ENCODE measurements around the gene IL22RA2. TPM values are rescaled to one million over a fixed set of nuclear protein-coding genes. Genes with fewer than 3 reads are reported as not detected.
A peak's percentile ranks its signal among the peaks of the same experiment; 100 is the strongest.
"Not testable (repeated sequence)": the region's sequence is repeated elsewhere in the genome, so short reads cannot be mapped to it uniquely, and the experiment has no call there.

IL22RA2 gene
- total RNA-seq, 1 experiment from 2014 or later, result not detected

DNA sequence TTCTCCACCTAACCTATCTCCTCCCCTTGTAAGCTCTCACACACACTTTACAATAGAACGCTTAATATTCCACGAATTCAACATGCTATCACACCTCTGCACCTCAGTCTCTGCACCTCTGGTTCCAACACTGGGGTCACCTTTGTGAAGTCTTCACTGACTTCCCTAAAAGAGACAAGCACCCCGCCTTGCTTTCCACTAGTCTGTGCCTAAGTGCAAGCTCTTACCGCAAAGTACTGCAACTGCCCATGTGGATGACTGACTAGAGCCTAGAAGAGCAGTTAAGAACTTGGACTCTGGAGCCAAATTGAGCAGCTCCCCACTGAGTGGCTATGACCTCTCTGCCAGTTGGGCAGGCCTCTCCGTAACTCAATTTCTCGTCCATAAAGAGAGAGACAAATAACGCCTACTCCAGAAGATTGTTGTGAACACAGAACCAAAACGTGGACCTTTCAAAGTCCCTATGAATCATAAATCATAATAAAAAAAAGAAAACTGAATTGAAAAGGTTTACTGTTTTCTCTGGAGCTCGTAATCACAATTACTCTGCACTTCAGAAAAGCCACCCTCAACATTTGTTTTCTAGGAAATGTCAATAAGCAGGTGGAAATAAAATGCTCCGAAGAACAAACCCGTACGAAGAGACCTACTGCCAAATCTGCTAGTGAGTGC is 44.5 kb upstream of the IL22RA2 start:
- intact Hi-C loops (cut with micrococcal nuclease; ENCODE audit: unreplicated experiment), result loop anchor here (1.0 kb wide), 1 partner anchor 96 kb away; no protein-coding TSS in a partner anchor
- Mint-ChIP-seq H3K9me3 (ENCODE audit: unreplicated experiment) (no peaks in the 10 kb centered on the region), H3K4me3 (ENCODE audit: unreplicated experiment) (peak overlapping the region; percentile 99), H3K27ac (ENCODE audit: unreplicated experiment) (peak overlapping the region; percentile 96), H3K36me3 (ENCODE audit: insufficient read depth, unreplicated experiment) (peaks cover 31% of the 10 kb centered on the region), H3K27me3 (ENCODE audit: insufficient read depth, unreplicated experiment) (no peaks in the 10 kb centered on the region), H3K4me1 (ENCODE audit: low read depth, unreplicated experiment) (peaks cover 33% of the 10 kb centered on the region)
- Histone ChIP-seq H3K4me1 (peaks cover 19% of the 10 kb centered on the region), H3K27me3 (replicated peaks; ENCODE audit: control insufficient read depth, insufficient read depth, low read length) (no peaks in the 10 kb centered on the region), H3K4me3 (ENCODE audit: low read depth, low read length) (peak overlapping the region; percentile 75), H3K9me3 (no peaks in the 10 kb centered on the region), H3K36me3 (ENCODE audit: control insufficient read depth, insufficient read depth, low read length) (peaks cover 2% of the 10 kb centered on the region; the same call in 1 of the 2 replicates)
- no TSS peak for BruUV-seq (replicated peaks)
- TF ChIP-seq, protein P1, sequence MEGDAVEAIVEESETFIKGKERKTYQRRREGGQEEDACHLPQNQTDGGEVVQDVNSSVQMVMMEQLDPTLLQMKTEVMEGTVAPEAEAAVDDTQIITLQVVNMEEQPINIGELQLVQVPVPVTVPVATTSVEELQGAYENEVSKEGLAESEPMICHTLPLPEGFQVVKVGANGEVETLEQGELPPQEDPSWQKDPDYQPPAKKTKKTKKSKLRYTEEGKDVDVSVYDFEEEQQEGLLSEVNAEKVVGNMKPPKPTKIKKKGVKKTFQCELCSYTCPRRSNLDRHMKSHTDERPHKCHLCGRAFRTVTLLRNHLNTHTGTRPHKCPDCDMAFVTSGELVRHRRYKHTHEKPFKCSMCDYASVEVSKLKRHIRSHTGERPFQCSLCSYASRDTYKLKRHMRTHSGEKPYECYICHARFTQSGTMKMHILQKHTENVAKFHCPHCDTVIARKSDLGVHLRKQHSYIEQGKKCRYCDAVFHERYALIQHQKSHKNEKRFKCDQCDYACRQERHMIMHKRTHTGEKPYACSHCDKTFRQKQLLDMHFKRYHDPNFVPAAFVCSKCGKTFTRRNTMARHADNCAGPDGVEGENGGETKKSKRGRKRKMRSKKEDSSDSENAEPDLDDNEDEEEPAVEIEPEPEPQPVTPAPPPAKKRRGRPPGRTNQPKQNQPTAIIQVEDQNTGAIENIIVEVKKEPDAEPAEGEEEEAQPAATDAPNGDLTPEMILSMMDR (IDR thresholded peaks at IDR 0.05; ENCODE audit: insufficient read depth in 1 of 2, low read depth in 1 of 2, low read length in 1 of 2, severe bottlenecking in 1 of 2, unreplicated experiment in 1 of 2), result no peak
- ChIA-PET CTCF (interaction anchor here (1.0 kb wide), 1 partner anchor 97 kb away, joined by 3 read pairs; no protein-coding TSS in a partner anchor), POLR2A (interaction anchor here (1.1 kb wide), 1 partner anchor 24 kb away, joined by 9 read pairs; no protein-coding TSS in a partner anchor)
- peak in 1 of 2 experiments; percentile 16 for DNase-seq

DNA sequence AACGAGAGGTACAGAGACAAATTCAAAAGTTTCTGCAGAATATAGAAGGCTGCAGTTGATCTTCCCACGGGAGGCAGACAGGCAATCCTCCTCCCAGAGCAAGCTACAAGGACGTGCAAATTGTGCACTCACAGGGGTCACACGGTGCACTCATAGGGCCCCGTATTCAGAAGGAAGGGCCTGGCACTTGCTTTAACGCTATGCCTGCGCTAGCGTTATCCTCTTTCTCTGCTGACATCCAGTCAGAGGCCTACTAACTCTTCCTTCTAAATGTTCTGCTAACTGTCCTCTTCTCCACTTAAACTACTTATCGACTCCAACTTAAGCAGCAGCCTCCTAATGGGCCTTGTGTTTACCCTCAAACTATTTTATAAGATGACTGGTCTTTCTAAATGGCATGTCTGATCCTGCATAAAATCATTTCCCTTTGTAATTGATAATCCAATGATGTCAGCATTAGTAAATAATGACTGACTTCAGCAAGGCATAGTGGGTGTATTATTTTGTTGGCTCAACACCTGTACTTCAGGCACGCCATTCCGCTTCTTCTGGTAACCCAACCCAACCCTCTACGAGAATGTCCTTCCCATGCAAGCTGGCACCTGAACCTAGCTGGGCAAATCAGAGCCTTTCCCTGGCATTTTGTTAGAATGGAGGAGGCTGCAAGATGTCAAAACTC is 43.6 kb upstream of the IL22RA2 start:
- H3K4me3 ChIP-seq (ENCODE audit: low read depth, low read length), result peak overlapping the region; percentile 75
- peaks cover 2% of the 10 kb centered on the region; the same call in 1 of the 2 replicates for H3K36me3 ChIP-seq (ENCODE audit: control insufficient read depth, insufficient read depth, low read length)
- intact Hi-C loops (cut with micrococcal nuclease; ENCODE audit: unreplicated experiment), result no loop called here
- TF ChIP-seq, protein P1 (IDR thresholded peaks at IDR 0.05; ENCODE audit: insufficient read depth in 1 of 2, low read depth in 1 of 2, low read length in 1 of 2, severe bottlenecking in 1 of 2, unreplicated experiment in 1 of 2), result no peak
- Mint-ChIP-seq H3K27me3 (ENCODE audit: insufficient read depth, unreplicated experiment) (no peaks in the 10 kb centered on the region), H3K27ac (ENCODE audit: unreplicated experiment) (peak overlapping the region; percentile 96), H3K4me3 (ENCODE audit: unreplicated experiment) (peak overlapping the region; percentile 99), H3K4me1 (ENCODE audit: low read depth, unreplicated experiment) (peaks cover 33% of the 10 kb centered on the region), H3K9me3 (ENCODE audit: unreplicated experiment) (no peaks in the 10 kb centered on the region), H3K36me3 (ENCODE audit: insufficient read depth, unreplicated experiment) (peaks cover 38% of the 10 kb centered on the region)
- POLR2A ChIA-PET, result interaction anchor here (1.1 kb wide), 1 partner anchor 25 kb away, joined by 9 read pairs; no protein-coding TSS in a partner anchor
- H3K4me1 ChIP-seq, result peaks cover 19% of the 10 kb centered on the region
- no TSS peak for BruUV-seq (replicated peaks)
- DNase-seq, result no peak
- no peaks in the 10 kb centered on the region for H3K27me3 ChIP-seq (replicated peaks; ENCODE audit: control insufficient read depth, insufficient read depth, low read length)
- H3K9me3 ChIP-seq, result no peaks in the 10 kb centered on the region
- CTCF ChIA-PET, result interaction anchor here (1.0 kb wide), 1 partner anchor 97 kb away, joined by 3 read pairs; no protein-coding TSS in a partner anchor

DNA sequence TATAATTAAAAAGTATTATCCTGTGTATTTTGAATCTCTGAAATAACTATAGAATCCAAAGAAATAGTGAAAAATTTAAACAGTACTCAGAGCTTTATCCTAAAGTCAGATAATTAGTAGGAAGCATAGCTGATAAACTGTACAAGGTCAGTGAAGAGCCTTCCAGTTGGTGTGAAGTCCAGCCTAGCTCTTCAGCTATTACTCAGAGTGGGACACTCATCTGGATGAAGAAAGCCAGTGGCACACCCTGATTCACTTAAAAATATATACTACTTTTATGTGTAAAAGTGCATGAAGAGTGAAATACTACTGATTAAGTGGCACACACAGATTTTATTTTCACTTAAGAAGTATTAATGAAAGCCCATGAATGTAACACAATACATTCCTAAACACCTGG is 42.7 kb upstream of the IL22RA2 start:
- Histone ChIP-seq H3K27me3 (replicated peaks; ENCODE audit: control insufficient read depth, insufficient read depth, low read length) (no peaks in the 10 kb centered on the region), H3K36me3 (ENCODE audit: control insufficient read depth, insufficient read depth, low read length) (peaks cover 2% of the 10 kb centered on the region; the same call in 1 of the 2 replicates), H3K4me1 (peaks cover 19% of the 10 kb centered on the region), H3K4me3 (ENCODE audit: low read depth, low read length) (no peak overlapping the region), H3K9me3 (peaks cover 1% of the 10 kb centered on the region)
- H3K4me3 Mint-ChIP-seq (ENCODE audit: unreplicated experiment), result peak overlapping the region; percentile 99
- intact Hi-C loops (cut with micrococcal nuclease; ENCODE audit: unreplicated experiment), result no loop called here
- no peaks in the 10 kb centered on the region for H3K27me3 Mint-ChIP-seq (ENCODE audit: insufficient read depth, unreplicated experiment)
- POLR2A ChIA-PET, result no interaction called here
- no peaks in the 10 kb centered on the region for H3K9me3 Mint-ChIP-seq (ENCODE audit: unreplicated experiment)
- peaks cover 33% of the 10 kb centered on the region for H3K4me1 Mint-ChIP-seq (ENCODE audit: low read depth, unreplicated experiment)
- TF ChIP-seq, protein P1 (IDR thresholded peaks at IDR 0.05; ENCODE audit: insufficient read depth in 1 of 2, low read depth in 1 of 2, low read length in 1 of 2, severe bottlenecking in 1 of 2, unreplicated experiment in 1 of 2), result no peak
- DNase-seq, result no peak
- no TSS peak for BruUV-seq (replicated peaks)
- no peak overlapping the region for H3K27ac Mint-ChIP-seq (ENCODE audit: unreplicated experiment)
- CTCF ChIA-PET, result no interaction called here
- peaks cover 46% of the 10 kb centered on the region for H3K36me3 Mint-ChIP-seq (ENCODE audit: insufficient read depth, unreplicated experiment)

DNA sequence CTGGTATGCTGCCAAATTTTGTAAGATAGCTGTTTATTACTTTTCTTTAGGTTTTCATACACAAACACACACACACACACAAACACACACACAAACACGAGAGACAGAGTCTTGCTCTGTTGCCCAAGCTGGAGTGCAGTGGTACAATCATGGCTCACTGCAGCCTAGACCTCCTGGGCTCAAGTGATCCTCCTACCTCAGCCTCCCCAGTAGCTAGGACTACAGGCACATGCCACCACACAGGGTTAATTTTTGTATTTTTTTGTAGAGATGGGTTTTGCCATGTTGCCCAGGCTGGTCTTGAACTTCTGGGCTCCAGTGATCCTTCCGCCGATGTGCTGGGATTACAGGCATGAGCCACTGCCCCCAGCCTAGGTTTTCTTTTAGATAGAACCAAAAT is 42.2 kb upstream of the IL22RA2 start:
- POLR2A ChIA-PET; H3K4me3 Mint-ChIP-seq (ENCODE audit: unreplicated experiment); H3K27ac Mint-ChIP-seq (ENCODE audit: unreplicated experiment); H3K36me3 ChIP-seq (ENCODE audit: control insufficient read depth, insufficient read depth, low read length); H3K27me3 Mint-ChIP-seq (ENCODE audit: insufficient read depth, unreplicated experiment); BruUV-seq (replicated peaks); DNase-seq; intact Hi-C loops (cut with micrococcal nuclease; ENCODE audit: unreplicated experiment); H3K4me3 ChIP-seq (ENCODE audit: low read depth, low read length); H3K9me3 ChIP-seq; CTCF ChIA-PET; H3K9me3 Mint-ChIP-seq (ENCODE audit: unreplicated experiment); H3K27me3 ChIP-seq (replicated peaks; ENCODE audit: control insufficient read depth, insufficient read depth, low read length): not testable (repeated sequence)
- peaks cover 15% of the 10 kb centered on the region for H3K4me1 ChIP-seq
- peaks cover 30% of the 10 kb centered on the region for H3K4me1 Mint-ChIP-seq (ENCODE audit: low read depth, unreplicated experiment)
- peaks cover 50% of the 10 kb centered on the region for H3K36me3 Mint-ChIP-seq (ENCODE audit: insufficient read depth, unreplicated experiment)
